Prostate gland (tissue), 2 donors: Measurements from ENCODE around the gene MLX.

ENCODE experiments used
- POLR2A ChIP-seq: fragments of 450-650 bp; IDR thresholded peaks from one replicate; pipeline ENCODE4 v1.6.1; 2016; ENCODE audit warnings: antibody characterized with exemption, mild to moderate bottlenecking
- POLR2AphosphoS5 ChIP-seq: sonication (generic); formaldehyde crosslinking; IDR thresholded peaks from one replicate; pipeline ENCODE4 v1.6.1; 2017; ENCODE audit warnings: antibody characterized with exemption
- TF ChIP-seq, protein P1 (sequence below), 4 experiments: fragments of 200-600 bp in 2 of 4; fragments of 450-650 bp in 2 of 4; sonication (generic) in 2 of 4; IDR thresholded peaks; 1 replicate in 3 of 4; 2 replicates in 1 of 4; pipeline ENCODE4 v1.5.1; 2016 to 2019; ENCODE audit warnings: antibody characterized with exemption in 4 of 4, mild to moderate bottlenecking in 2 of 4, moderate library complexity in 2 of 4

DNA sequence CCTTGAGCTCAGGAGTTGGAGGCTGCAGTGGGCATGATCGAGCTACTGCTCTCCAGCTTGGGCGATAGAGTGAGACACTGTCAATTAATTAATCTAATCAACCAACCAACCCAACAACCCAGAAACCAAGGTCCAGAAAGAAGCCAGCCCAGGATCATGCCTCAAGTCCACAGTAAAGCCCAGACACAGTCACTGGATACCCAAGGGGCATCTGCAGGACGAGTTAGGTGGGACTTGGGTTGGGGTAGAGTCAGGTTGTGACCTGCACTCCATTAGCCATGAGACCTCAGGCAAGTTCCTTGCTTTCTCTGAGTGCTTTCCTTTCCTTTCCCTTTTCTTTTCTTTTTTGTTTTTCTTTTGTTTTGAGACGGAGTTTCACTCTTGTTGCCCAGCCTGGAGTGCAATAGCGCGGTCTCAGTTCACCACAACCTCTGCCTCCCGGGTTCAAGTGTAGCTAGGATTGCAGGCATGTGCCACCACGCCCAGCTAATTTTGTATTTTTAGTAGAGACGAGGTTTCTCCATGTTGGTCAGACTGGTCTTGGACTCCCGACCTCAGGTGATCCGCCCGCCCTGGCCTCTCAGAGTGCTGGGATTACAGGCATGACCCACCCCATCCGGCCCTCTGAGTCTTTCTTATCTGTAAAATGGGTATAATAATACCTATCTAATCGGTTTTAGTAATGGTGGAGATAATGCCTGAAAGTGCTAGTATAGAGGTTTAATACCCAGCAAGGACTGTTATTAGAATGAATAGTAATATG lies 17.7 kb upstream of the MLX start:
- TF ChIP-seq, protein P1, sequence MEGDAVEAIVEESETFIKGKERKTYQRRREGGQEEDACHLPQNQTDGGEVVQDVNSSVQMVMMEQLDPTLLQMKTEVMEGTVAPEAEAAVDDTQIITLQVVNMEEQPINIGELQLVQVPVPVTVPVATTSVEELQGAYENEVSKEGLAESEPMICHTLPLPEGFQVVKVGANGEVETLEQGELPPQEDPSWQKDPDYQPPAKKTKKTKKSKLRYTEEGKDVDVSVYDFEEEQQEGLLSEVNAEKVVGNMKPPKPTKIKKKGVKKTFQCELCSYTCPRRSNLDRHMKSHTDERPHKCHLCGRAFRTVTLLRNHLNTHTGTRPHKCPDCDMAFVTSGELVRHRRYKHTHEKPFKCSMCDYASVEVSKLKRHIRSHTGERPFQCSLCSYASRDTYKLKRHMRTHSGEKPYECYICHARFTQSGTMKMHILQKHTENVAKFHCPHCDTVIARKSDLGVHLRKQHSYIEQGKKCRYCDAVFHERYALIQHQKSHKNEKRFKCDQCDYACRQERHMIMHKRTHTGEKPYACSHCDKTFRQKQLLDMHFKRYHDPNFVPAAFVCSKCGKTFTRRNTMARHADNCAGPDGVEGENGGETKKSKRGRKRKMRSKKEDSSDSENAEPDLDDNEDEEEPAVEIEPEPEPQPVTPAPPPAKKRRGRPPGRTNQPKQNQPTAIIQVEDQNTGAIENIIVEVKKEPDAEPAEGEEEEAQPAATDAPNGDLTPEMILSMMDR (IDR thresholded peaks at IDR 0.05), result no peak
- TF ChIP-seq POLR2A (no peak), POLR2AphosphoS5 (no peak)
